ENCODE measurements around the gene EGFL7.

Gene EGFL7

DNA sequence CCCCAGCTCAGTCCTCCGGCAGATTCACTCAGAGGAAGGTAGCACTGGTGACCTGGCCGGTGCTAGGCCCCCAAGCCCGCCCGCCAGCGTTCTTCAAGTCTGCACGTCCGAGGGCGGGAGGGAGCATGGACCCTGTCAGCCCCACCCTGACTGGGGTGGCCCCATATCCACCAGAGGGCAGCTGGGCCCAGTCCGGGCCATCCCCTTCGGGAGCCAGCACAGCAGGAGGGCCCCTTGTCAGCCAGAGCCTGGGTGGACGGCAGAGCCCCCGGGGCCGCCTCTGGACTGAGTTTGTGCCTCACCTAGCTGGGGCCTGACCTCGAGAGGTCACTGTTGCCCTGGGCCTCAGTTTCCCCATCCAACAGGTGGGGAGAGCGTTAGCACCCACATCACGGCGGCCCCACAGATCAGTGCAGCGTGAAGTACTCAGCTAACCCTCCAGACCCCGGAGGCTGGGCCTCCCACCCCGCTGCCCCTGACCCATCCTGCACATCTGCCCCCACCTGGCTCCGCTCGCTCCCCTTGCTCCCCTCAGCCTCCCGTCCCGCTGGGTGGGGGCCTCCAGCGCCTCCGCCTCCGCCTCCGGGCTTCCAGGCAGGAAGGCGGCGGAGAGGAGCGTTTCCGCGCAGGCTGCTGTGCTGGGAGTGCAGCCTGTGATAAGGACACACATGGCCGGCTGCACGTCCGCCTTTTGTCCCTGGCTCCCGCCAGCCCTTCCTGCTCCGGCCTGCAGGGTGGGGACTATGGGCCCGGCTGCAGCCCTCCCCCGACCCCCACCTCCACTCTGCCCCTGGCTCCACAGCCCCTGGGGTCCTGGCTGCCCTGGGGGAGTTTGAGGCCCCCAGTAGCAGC lies 16.6 kb upstream of the EGFL7 start:
- DNase-seq: no peak
- peaks cover 29% of the 10 kb centered on the region for H3K27me3 Mint-ChIP-seq
- no peak for ATAC-seq

GRCh38 chr9:136646827-136647711 lies 15.6 kb upstream of the EGFL7 start:
- Mint-ChIP-seq H3K36me3 (ENCODE audit: low read depth) (no peaks in the 10 kb centered on the region), H3K4me3 (no peak overlapping the region), H3K4me1 (peaks cover 5% of the 10 kb centered on the region), H3K27ac (no peak overlapping the region), H3K27me3 (peaks cover 30% of the 10 kb centered on the region), H3K9me3 (no peaks in the 10 kb centered on the region)
- DNase-seq (no peak), ATAC-seq (no peak)

More for the DNA sequence above, 16.6 kb upstream of the EGFL7 start:
- Mint-ChIP-seq H3K4me1 (peaks cover 5% of the 10 kb centered on the region), H3K4me3 (no peak overlapping the region), H3K9me3 (no peaks in the 10 kb centered on the region), H3K36me3 (ENCODE audit: low read depth) (no peaks in the 10 kb centered on the region), H3K27ac (no peak overlapping the region)

DNA sequence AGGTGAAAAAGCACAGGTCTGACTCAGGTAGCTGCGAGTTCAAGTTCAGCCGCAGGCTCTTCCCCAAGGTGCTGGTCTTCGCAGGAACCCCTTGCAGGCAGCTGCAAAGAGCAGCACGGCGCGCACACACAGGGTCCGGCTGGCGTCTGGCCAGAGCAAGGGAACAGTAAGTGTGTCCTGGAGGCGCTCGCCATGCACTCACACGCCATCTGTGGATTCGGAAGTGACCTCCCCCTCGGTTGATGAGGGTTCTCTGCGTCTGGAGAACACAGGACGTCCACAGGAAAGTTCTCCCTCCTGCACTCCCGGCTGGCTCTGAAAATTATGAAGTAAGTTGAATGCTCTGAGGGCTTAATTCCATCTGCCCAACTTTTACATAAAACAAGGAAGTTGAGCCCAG lies 14.0 kb upstream of the EGFL7 start:
- no peak for DNase-seq
- Mint-ChIP-seq H3K4me3 (no peak overlapping the region), H3K27me3 (peaks cover 22% of the 10 kb centered on the region), H3K4me1 (peaks cover 5% of the 10 kb centered on the region), H3K27ac (no peak overlapping the region), H3K9me3 (no peaks in the 10 kb centered on the region), H3K36me3 (ENCODE audit: low read depth) (no peaks in the 10 kb centered on the region)
- ATAC-seq: no peak

DNA sequence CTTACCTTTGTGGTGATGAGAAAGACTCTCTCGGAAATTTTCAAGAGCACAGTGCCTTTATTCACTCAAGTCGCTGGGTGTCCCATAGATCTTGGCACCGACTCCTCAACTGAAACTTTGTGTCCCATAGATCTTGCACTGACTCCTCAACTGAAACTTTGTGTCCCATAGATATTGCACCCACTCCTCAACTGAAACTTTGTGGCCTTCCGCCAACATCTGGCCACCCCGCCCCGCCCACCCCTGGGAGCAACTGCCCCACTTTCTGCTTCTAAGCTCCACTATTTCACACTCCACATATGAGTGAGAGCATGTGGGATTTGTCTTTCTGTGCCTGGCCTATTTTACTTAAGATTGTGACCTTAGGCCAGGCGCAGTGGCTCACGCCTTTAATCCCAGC lies 12.7 kb upstream of the EGFL7 start:
- H3K9me3 Mint-ChIP-seq: no peaks in the 10 kb centered on the region
- no peak for ATAC-seq
- H3K4me3 Mint-ChIP-seq: no peak overlapping the region
- H3K27me3 Mint-ChIP-seq: peaks cover 21% of the 10 kb centered on the region
- no peaks in the 10 kb centered on the region for H3K36me3 Mint-ChIP-seq (ENCODE audit: low read depth)
- H3K4me1 Mint-ChIP-seq: peaks cover 5% of the 10 kb centered on the region
- no peak overlapping the region for H3K27ac Mint-ChIP-seq
- DNase-seq: no peak

DNA sequence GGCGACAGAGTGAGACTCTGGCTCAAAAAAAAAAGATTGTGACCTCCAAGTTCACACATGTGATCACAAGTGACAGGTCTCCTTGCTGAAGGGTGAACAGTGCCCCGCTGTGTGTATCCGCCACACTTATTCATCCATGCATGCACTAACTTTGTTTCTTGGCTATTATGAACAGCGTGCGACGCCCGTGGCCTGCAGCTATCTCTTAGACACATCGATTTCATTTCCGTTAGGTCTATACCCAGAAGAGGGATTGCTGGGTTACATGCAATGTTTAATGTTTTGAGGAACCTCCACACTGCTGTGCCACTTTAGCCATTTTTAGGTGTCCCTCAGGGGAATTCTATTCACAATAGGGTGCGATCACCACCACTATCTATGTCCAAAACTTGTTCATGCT lies 12.1 kb upstream of the EGFL7 start:
- no peak for ATAC-seq
- no peak overlapping the region for H3K27ac Mint-ChIP-seq
- H3K36me3 Mint-ChIP-seq (ENCODE audit: low read depth): no peaks in the 10 kb centered on the region
- H3K27me3 Mint-ChIP-seq: peaks cover 23% of the 10 kb centered on the region
- no peak overlapping the region for H3K4me3 Mint-ChIP-seq
- peaks cover 7% of the 10 kb centered on the region for H3K4me1 Mint-ChIP-seq
- H3K9me3 Mint-ChIP-seq: no peaks in the 10 kb centered on the region
- DNase-seq: no peak

DNA sequence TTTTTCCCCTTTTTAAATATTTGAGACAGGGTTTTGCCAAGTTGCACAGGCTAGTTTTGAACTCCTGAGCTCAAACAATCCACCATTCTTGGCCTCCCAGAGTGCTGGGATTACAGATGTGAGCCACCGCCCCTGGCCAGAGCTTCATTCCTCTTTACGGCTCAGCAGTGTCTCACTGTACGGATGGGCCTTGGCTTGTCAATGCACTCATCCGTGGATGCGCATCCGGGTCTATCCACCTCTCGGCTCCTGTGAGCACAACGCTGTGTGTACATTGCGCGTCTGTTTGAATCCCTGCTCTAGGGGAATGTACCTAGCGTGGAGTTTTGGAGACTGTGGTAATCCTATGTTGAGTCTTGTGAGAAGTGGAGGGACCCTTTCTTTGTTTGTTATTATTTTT lies 10.9 kb upstream of the EGFL7 start:
- Mint-ChIP-seq H3K27me3 (peaks cover 30% of the 10 kb centered on the region), H3K36me3 (ENCODE audit: low read depth) (no peaks in the 10 kb centered on the region), H3K9me3 (no peaks in the 10 kb centered on the region), H3K4me3 (no peak overlapping the region), H3K27ac (no peak overlapping the region), H3K4me1 (peaks cover 12% of the 10 kb centered on the region)
- DNase-seq (no peak), ATAC-seq (no peak)

GRCh38 chr9:136653323-136654079 lies 9.2 kb upstream of the EGFL7 start:
- Mint-ChIP-seq H3K9me3 (no peaks in the 10 kb centered on the region), H3K4me1 (peaks cover 18% of the 10 kb centered on the region), H3K27ac (no peak overlapping the region), H3K4me3 (no peak overlapping the region), H3K36me3 (ENCODE audit: low read depth) (no peaks in the 10 kb centered on the region), H3K27me3 (peaks cover 40% of the 10 kb centered on the region)
- no peak for DNase-seq
- no peak for ATAC-seq

DNA sequence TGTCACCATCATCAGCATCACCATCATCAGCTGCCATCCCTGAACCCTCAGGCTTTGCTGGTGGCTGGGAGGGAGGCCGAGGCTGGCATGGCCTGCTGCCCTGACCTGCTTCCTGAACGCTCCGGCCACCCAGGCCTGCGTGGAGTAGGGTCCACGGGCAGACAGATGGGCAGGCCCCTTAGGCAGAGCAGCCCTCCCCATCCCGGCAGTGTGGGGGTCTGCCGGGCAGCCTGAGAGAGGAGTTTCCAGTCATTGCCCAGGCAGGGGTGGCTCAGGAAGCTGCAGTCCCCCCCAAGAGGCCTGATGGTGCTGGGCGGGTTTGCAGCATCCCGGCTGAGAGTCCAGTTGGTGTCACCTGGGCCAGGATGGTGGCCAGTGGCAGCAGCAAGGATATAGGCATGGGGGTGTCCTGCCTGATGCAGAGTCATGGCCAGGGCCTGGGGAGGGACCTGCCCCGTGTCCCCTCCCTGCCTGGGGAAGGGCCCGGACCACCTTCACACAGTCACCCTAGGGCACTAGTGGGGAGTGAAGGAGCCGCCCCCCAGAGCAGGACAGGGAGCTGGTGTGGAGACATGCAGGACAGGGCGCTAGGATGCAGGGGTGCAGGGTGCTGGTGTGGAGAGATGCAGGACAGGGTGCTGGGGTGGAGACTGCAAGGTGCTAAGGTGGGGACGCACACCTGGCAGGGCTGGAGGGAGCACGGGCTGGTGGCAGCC lies 7.7 kb upstream of the EGFL7 start:
- Mint-ChIP-seq H3K27me3 (peaks cover 39% of the 10 kb centered on the region), H3K36me3 (ENCODE audit: low read depth) (no peaks in the 10 kb centered on the region), H3K9me3 (no peaks in the 10 kb centered on the region), H3K4me1 (peaks cover 20% of the 10 kb centered on the region), H3K27ac (no peak overlapping the region), H3K4me3 (no peak overlapping the region)
- DNase-seq (no peak), ATAC-seq (no peak)

DNA sequence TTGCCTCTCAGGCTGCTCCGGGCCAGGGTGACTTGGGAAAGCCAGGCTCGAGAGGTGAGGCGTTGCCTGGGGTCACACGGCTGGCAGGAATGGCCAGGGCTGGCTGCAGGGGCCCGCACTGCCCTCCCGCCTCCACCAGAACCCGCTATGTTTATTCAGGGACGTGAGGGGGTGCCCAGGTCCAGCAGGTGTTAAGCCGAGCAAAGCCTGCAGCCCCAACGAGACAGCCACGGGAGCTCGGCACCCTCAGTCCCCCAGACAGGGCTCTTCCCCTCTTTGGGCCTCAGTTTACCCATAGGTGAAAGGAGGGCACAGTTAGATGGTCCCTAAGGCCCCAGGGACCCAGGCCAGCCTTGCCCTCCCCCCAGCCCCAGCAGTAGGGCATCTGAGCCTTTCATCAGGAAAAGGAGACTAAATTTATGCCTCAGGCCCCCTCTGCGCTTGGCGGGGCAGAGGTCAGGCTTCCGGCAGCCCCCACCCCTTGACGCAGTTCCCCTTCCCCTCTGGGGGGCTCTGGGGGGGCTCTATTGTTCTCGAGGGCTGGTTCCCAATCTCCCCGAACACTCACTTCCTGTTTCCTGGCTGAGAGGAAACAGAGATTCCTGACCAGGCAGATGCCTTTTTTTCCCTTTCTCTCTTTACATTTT lies 7.1 kb upstream of the EGFL7 start:
- DNase-seq: no peak
- Mint-ChIP-seq H3K4me3 (no peak overlapping the region), H3K27ac (no peak overlapping the region), H3K27me3 (peaks cover 39% of the 10 kb centered on the region), H3K9me3 (no peaks in the 10 kb centered on the region), H3K36me3 (ENCODE audit: low read depth) (no peaks in the 10 kb centered on the region), H3K4me1 (peaks cover 19% of the 10 kb centered on the region)
- no peak for ATAC-seq

- DNase-seq (no peak), ATAC-seq (no peak)
- Mint-ChIP-seq H3K9me3 (no peaks in the 10 kb centered on the region), H3K4me3 (no peak overlapping the region), H3K36me3 (ENCODE audit: low read depth) (no peaks in the 10 kb centered on the region), H3K4me1 (peaks cover 17% of the 10 kb centered on the region), H3K27me3 (peaks cover 39% of the 10 kb centered on the region), H3K27ac (no peak overlapping the region)
Measured at GRCh38 chr9:136656183-136656738, 6.5 kb upstream of the EGFL7 start.

DNA sequence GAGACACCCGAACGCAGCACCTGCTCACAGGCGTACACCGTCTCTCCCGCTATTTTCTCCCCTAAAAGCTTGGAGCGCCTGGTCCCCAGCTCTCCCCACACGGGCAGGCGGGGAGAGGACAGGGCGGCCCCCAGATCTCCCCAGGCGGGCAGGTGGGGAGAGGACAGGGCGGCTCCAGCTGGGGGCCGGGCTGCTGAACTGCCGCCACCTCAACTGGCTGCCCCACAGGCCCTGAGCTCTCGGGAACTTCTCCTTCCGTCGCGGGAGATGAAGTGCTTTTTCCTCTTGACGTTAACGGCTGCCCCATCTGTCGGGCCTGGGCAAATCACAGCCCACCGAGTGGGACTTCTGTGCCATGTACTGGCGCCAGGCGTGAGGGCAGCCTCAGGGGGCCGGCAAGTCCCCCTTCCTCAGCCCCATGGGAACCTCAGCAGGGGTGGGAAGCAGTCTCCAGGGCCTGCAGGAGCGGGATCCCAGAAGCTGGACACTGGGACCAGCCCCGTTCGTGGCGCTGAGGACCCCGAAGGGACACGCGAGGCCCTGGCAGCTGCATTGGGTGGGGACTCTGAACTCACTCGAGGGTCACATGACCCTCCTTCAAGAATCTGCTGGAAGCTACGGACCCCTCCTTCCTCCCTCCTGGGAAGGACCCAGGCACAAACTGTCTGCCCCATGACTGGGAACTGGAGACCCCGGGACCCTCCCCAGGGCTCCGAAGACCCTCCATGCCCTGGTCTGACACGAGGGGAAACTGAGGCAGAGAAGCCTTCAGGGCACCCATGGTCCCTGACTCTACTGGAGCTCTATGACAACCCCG lies 5.7 kb upstream of the EGFL7 start:
- DNase-seq (no peak), ATAC-seq (no peak)
- peaks cover 38% of the 10 kb centered on the region for H3K27me3 Mint-ChIP-seq
- H3K36me3 Mint-ChIP-seq (ENCODE audit: low read depth): no peaks in the 10 kb centered on the region
- peaks cover 17% of the 10 kb centered on the region for H3K4me1 Mint-ChIP-seq
- H3K9me3 Mint-ChIP-seq: no peaks in the 10 kb centered on the region
- H3K27ac Mint-ChIP-seq: no peak overlapping the region
- no peak overlapping the region for H3K4me3 Mint-ChIP-seq

DNA sequence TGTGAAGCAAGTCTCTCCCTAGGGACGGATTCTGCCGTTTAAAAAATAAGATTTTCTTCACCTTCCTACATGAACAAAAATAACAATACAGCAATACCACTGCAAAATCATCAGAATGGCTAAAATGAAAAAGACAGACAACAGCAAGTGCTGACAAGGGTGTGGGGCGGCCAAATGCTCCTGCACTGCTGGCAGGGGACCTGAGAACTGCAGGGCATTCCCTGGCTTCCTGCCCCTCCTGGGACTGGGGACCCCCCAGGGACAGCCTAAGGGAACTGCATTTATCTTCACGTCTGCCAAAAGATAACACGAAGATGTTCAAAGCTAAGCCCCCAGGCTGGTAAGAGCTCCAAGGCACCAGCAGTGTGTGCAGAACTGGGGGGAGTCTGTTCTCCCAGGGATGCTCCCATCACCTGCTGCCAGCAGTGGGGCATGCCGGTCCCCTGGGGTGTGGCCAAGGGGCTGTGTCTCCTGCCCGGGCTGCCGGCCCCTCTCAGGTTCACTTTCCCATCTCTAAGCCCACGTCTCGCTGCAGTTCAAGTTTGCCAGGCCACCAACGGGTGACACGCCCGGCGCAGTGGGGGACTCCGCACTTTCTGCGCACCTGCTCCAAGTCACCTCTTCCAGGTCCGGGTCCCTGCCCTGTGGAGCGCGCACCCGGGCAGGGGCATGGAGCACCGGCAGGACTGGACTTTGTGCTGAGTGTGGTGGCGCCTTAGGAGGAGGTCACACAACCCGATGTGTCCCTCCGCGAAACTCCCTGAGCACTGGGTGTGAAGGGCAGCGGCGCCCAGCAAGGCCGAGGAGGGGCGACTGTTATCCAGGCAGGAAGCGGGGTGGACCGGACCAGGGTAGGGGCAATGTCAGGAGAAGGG lies 4.5 kb upstream of the EGFL7 start:
- H3K4me3 Mint-ChIP-seq: no peak overlapping the region
- no peaks in the 10 kb centered on the region for H3K36me3 Mint-ChIP-seq (ENCODE audit: low read depth)
- no peaks in the 10 kb centered on the region for H3K9me3 Mint-ChIP-seq
- peaks cover 17% of the 10 kb centered on the region for H3K4me1 Mint-ChIP-seq
- no peak overlapping the region for H3K27ac Mint-ChIP-seq
- H3K27me3 Mint-ChIP-seq: peaks cover 34% of the 10 kb centered on the region
- ATAC-seq (no peak), DNase-seq (no peak)
